Panc1 (cell line): ENCODE data around the gene PRLH.

Experiments
- POLR2AphosphoS5 ChIP-seq: IDR thresholded peaks from 2 replicates; pipeline ENCODE4 v1.6.1; 2012; ENCODE audit warnings: mild to moderate bottlenecking, low read depth, low read length, moderate library complexity
- TF ChIP-seq, protein P1 (sequence below): fragments of 450-650 bp; IDR thresholded peaks from 2 replicates; pipeline ENCODE4 v1.5.1; 2017; ENCODE audit warnings: mild to moderate bottlenecking

DNA sequence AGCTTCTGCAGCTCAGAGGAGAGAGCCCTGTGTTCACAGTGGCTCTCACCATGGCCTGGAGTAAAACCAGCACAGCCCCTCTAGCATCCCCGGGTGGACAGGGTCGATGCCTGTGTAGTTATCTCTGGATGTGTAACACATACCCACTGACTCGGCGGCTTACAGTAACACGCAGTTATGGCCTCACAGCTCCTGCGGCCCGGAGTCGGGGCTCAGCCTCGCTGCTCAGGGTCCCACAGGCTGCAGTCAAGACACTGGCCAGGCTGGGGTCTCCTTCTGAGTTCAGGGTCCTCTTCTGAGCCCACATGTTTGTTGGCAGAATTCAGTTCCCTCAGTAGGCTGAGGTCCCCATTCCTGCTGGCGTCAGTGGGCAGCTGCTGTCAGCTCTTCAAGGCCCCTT is 26.7 kb downstream of the PRLH start:
- TF ChIP-seq, protein P1, sequence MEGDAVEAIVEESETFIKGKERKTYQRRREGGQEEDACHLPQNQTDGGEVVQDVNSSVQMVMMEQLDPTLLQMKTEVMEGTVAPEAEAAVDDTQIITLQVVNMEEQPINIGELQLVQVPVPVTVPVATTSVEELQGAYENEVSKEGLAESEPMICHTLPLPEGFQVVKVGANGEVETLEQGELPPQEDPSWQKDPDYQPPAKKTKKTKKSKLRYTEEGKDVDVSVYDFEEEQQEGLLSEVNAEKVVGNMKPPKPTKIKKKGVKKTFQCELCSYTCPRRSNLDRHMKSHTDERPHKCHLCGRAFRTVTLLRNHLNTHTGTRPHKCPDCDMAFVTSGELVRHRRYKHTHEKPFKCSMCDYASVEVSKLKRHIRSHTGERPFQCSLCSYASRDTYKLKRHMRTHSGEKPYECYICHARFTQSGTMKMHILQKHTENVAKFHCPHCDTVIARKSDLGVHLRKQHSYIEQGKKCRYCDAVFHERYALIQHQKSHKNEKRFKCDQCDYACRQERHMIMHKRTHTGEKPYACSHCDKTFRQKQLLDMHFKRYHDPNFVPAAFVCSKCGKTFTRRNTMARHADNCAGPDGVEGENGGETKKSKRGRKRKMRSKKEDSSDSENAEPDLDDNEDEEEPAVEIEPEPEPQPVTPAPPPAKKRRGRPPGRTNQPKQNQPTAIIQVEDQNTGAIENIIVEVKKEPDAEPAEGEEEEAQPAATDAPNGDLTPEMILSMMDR = no peak
- TF ChIP-seq POLR2AphosphoS5 = no peak
